GM23338 (cell line): ENCODE data around the gene BANP. TPM values are rescaled to one million over a fixed set of nuclear protein-coding genes. Genes with fewer than 3 reads are reported as not detected.

Source experiments
- ATAC-seq: fragments of 200-7000 bp; cut with Tn5 transposase; 3 replicates; pipeline ENCODE4 v1.9.1; 2020
- DNase-seq: peaks from one replicate; pipeline ENCODE4 v3.0.0-alpha.2; 2015; ENCODE audit warnings: low spot score
- H2AFZ ChIP-seq: fragments of 200-600 bp; sonication (generic); 2 replicates; pipeline ENCODE4 v1.8.0; 2016; ENCODE audit warnings: antibody characterized with exemption, mild to moderate bottlenecking, moderate library complexity
- H3F3A ChIP-seq: fragments of 200-600 bp; sonication (generic); replicated peaks from 2 replicates; pipeline ENCODE4 v1.8.0; 2017; ENCODE audit warnings: antibody characterized with exemption, mixed run types, low read depth
- H3K27ac ChIP-seq: fragments of 200-600 bp; sonication (generic); 2 replicates; pipeline ENCODE4 v1.6.1; 2016; ENCODE audit warnings: low read depth
- H3K27me3 ChIP-seq: fragments of 200-600 bp; sonication (generic); 2 replicates; pipeline ENCODE4 v1.8.0; 2016; ENCODE audit warnings: mild to moderate bottlenecking, mixed run types, moderate library complexity; ENCODE audit not compliant: insufficient read depth
- H3K36me3 ChIP-seq: fragments of 200-600 bp; sonication (generic); 2 replicates; pipeline ENCODE4 v1.8.0; 2016; ENCODE audit warnings: mild to moderate bottlenecking; ENCODE audit not compliant: insufficient read depth
- H3K4me1 ChIP-seq: fragments of 200-600 bp; sonication (generic); 2 replicates; pipeline ENCODE4 v1.8.0; 2016; ENCODE audit warnings: mild to moderate bottlenecking, moderate library complexity; ENCODE audit not compliant: insufficient read depth
- H3K4me2 ChIP-seq: fragments of 200-600 bp; sonication (generic); 2 replicates; pipeline ENCODE4 v1.7.1; 2017; ENCODE audit warnings: mixed run types
- H3K4me3 ChIP-seq: fragments of 200-600 bp; sonication (generic); 2 replicates; pipeline ENCODE4 v1.6.1; 2016; ENCODE audit warnings: mixed run types
- H3K79me2 ChIP-seq: fragments of 200-600 bp; sonication (generic); replicated peaks from 2 replicates; pipeline ENCODE4 v1.8.0; 2017; ENCODE audit warnings: mild to moderate bottlenecking; ENCODE audit not compliant: insufficient read depth
- H3K9me2 ChIP-seq: fragments of 200-600 bp; sonication (generic); 2 replicates; pipeline ENCODE4 v1.8.0; 2017; ENCODE audit not compliant: insufficient read depth
- H4K20me1 ChIP-seq: fragments of 200-600 bp; sonication (generic); replicated peaks from 2 replicates; pipeline ENCODE4 v1.8.0; 2017; ENCODE audit warnings: mild to moderate bottlenecking; ENCODE audit not compliant: insufficient read depth
- H3K27ac Mint-ChIP-seq: 2 replicates; pipeline ENCODE4 v1.8.0; 2020; ENCODE audit warnings: inconsistent platforms, mild to moderate bottlenecking, moderate library complexity, mixed read lengths
- H3K27me3 Mint-ChIP-seq: 3 replicates; pipeline ENCODE4 v1.8.0; 2022; ENCODE audit warnings: low read depth, mild to moderate bottlenecking, moderate library complexity, mixed read lengths, inconsistent platforms; ENCODE audit not compliant: insufficient read depth, poor library complexity
- H3K36me3 Mint-ChIP-seq: 3 replicates; pipeline ENCODE4 v1.8.0; 2021; ENCODE audit warnings: low read depth, mild to moderate bottlenecking, inconsistent platforms, moderate library complexity, mixed read lengths
- H3K4me1 Mint-ChIP-seq: 3 replicates; pipeline ENCODE4 v1.8.0; 2020; ENCODE audit warnings: mild to moderate bottlenecking, inconsistent platforms, mixed read lengths
- H3K4me3 Mint-ChIP-seq: 3 replicates; pipeline ENCODE4 v1.8.0; 2021; ENCODE audit warnings: moderate library complexity, mild to moderate bottlenecking, inconsistent platforms, mixed read lengths
- H3K9me3 Mint-ChIP-seq: 3 replicates; pipeline ENCODE4 v1.8.0; 2020; ENCODE audit warnings: moderate library complexity, mild to moderate bottlenecking, inconsistent platforms, mixed read lengths
- EZH2phosphoT487 ChIP-seq: fragments of 200-600 bp; sonication (generic); IDR thresholded peaks from one replicate; pipeline ENCODE4 v1.8.1; 2018; ENCODE audit warnings: antibody characterized with exemption; ENCODE audit not compliant: unreplicated experiment
- NANOG ChIP-seq: IDR thresholded peaks from 2 replicates; pipeline ENCODE4 v1.6.1; 2016; ENCODE audit warnings: antibody characterized with exemption, borderline replicate concordance
- STAT1 ChIP-seq: IDR thresholded peaks from one replicate; pipeline ENCODE4 v1.6.1; 2016; ENCODE audit warnings: antibody characterized with exemption; ENCODE audit not compliant: unreplicated experiment
- ZNF114 ChIP-seq: fragments of 250-450 bp; sonication (Bioruptor Pico); IDR thresholded peaks from 2 replicates; pipeline ENCODE4 v1.5.0; 2020; ENCODE audit warnings: mild to moderate bottlenecking, moderate library complexity
- polyA plus RNA-seq: library from polyadenylated mRNA; unstranded; fragments of >200 nt; fragmentation: Nextera tagmentation; extraction: Ambion mirVana; gene quantifications from 2 replicates; pipeline ENCODE4 v1.2.1, GENCODE V29; 2016
- total RNA-seq: library from RNA; depleted of rRNA; stranded (reverse); fragments of >200 nt; shearing (Covaris generic); gene quantifications from 2 replicates; pipeline ENCODE4 v1.2.3, GENCODE V29; 2014
- TF ChIP-seq, protein P1 (sequence below): IDR thresholded peaks from one replicate; pipeline ENCODE4 v1.6.1; 2018; ENCODE audit warnings: antibody characterized with exemption; ENCODE audit not compliant: unreplicated experiment
- TF ChIP-seq, protein P2 (sequence below), 2 experiments: fragments of 200-600 bp in 1 of 2; sonication (generic) in 1 of 2; conservative IDR thresholded peaks; 2 replicates each; pipeline versions ENCODE4 v1.5.1 to v1.6.1; 2016 to 2017; ENCODE audit warnings: antibody characterized with exemption in 2 of 2, low read depth in 2 of 2, mild to moderate bottlenecking in 2 of 2, moderate library complexity in 1 of 2
- TF ChIP-seq, protein P3 (sequence below): fragments of 250-450 bp; sonication (Bioruptor Pico); IDR thresholded peaks from 2 replicates; pipeline ENCODE4 v1.5.0; 2020; ENCODE audit warnings: mild to moderate bottlenecking, moderate library complexity
- TF ChIP-seq, protein P4 (sequence below): IDR thresholded peaks from 2 replicates; pipeline ENCODE4 v1.6.1; 2016; ENCODE audit warnings: antibody characterized with exemption

The BANP gene
- total and polyA plus RNA-seq, 2 experiments from 2014 or later = 22.3 to 48.0 TPM

DNA sequence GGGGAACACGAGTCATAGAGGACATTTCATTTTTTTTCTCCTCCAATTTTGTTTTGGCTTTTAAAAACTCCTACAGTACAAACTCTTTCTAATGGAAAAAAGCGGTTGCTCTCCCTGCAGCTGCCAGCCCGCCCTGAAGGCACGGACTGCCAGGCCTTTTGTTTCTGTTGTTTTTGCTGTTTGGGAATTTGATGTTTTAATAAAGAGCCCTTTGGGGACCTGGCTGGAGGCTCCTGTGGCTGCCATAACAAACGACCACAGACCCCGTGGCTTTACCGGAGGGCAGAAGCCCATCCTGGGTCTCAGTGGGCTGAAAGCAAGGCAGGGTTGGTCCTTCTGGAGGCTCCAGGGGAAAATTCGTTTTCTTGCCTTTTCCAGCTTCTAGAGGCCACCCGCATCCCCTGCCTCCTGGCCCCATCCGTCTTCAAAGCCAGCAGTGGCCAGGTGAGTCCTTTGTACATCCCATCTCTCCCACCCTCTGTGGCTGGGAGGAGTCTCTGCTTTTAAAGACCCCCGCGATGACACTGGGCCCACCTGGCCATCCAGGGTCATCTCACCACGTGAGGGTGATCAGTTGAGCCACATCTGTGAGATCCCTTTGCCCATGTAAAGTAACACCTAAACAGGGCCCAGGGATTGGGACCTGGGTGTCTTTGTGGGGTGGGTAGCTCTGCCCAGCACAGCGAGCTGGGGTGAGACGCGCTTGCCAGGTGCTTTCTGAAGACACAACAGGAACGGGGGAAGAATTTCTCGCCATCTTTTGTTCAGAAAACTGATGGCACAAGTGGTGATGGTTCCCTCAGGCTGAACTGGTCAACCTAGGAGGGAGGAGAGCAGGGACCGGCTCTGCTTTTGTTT lies 113.9 kb downstream of the BANP start:
- peaks cover 7% of the 10 kb centered on the region for H3K79me2 ChIP-seq
- Mint-ChIP-seq H3K4me1 (no peaks in the 10 kb centered on the region; the same call in 2 of the 3 replicates), H3K4me3 (no peak overlapping the region), H3K36me3 (peaks cover 14% of the 10 kb centered on the region), H3K9me3 (no peaks in the 10 kb centered on the region; the same call in 2 of the 3 replicates), H3K27me3 (peaks cover 8% of the 10 kb centered on the region), H3K27ac (no peak overlapping the region)
- no peaks in the 10 kb centered on the region for H3F3A ChIP-seq
- no peak overlapping the region for H2AFZ ChIP-seq
- DNase-seq = no peak
- H3K9me2 ChIP-seq = no peaks in the 10 kb centered on the region
- H4K20me1 ChIP-seq = no peaks in the 10 kb centered on the region; the same call in 1 of the 2 replicates
- no peak overlapping the region for H3K27ac ChIP-seq
- no peaks in the 10 kb centered on the region for H3K4me1 ChIP-seq
- TF ChIP-seq, protein P1, sequence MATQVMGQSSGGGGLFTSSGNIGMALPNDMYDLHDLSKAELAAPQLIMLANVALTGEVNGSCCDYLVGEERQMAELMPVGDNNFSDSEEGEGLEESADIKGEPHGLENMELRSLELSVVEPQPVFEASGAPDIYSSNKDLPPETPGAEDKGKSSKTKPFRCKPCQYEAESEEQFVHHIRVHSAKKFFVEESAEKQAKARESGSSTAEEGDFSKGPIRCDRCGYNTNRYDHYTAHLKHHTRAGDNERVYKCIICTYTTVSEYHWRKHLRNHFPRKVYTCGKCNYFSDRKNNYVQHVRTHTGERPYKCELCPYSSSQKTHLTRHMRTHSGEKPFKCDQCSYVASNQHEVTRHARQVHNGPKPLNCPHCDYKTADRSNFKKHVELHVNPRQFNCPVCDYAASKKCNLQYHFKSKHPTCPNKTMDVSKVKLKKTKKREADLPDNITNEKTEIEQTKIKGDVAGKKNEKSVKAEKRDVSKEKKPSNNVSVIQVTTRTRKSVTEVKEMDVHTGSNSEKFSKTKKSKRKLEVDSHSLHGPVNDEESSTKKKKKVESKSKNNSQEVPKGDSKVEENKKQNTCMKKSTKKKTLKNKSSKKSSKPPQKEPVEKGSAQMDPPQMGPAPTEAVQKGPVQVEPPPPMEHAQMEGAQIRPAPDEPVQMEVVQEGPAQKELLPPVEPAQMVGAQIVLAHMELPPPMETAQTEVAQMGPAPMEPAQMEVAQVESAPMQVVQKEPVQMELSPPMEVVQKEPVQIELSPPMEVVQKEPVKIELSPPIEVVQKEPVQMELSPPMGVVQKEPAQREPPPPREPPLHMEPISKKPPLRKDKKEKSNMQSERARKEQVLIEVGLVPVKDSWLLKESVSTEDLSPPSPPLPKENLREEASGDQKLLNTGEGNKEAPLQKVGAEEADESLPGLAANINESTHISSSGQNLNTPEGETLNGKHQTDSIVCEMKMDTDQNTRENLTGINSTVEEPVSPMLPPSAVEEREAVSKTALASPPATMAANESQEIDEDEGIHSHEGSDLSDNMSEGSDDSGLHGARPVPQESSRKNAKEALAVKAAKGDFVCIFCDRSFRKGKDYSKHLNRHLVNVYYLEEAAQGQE = no peak
- TF ChIP-seq, protein P2, sequence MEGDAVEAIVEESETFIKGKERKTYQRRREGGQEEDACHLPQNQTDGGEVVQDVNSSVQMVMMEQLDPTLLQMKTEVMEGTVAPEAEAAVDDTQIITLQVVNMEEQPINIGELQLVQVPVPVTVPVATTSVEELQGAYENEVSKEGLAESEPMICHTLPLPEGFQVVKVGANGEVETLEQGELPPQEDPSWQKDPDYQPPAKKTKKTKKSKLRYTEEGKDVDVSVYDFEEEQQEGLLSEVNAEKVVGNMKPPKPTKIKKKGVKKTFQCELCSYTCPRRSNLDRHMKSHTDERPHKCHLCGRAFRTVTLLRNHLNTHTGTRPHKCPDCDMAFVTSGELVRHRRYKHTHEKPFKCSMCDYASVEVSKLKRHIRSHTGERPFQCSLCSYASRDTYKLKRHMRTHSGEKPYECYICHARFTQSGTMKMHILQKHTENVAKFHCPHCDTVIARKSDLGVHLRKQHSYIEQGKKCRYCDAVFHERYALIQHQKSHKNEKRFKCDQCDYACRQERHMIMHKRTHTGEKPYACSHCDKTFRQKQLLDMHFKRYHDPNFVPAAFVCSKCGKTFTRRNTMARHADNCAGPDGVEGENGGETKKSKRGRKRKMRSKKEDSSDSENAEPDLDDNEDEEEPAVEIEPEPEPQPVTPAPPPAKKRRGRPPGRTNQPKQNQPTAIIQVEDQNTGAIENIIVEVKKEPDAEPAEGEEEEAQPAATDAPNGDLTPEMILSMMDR (conservative IDR thresholded peaks at IDR 0.05; ENCODE audit: low read depth in 2 of 2) = no peak
- TF ChIP-seq, protein P3, sequence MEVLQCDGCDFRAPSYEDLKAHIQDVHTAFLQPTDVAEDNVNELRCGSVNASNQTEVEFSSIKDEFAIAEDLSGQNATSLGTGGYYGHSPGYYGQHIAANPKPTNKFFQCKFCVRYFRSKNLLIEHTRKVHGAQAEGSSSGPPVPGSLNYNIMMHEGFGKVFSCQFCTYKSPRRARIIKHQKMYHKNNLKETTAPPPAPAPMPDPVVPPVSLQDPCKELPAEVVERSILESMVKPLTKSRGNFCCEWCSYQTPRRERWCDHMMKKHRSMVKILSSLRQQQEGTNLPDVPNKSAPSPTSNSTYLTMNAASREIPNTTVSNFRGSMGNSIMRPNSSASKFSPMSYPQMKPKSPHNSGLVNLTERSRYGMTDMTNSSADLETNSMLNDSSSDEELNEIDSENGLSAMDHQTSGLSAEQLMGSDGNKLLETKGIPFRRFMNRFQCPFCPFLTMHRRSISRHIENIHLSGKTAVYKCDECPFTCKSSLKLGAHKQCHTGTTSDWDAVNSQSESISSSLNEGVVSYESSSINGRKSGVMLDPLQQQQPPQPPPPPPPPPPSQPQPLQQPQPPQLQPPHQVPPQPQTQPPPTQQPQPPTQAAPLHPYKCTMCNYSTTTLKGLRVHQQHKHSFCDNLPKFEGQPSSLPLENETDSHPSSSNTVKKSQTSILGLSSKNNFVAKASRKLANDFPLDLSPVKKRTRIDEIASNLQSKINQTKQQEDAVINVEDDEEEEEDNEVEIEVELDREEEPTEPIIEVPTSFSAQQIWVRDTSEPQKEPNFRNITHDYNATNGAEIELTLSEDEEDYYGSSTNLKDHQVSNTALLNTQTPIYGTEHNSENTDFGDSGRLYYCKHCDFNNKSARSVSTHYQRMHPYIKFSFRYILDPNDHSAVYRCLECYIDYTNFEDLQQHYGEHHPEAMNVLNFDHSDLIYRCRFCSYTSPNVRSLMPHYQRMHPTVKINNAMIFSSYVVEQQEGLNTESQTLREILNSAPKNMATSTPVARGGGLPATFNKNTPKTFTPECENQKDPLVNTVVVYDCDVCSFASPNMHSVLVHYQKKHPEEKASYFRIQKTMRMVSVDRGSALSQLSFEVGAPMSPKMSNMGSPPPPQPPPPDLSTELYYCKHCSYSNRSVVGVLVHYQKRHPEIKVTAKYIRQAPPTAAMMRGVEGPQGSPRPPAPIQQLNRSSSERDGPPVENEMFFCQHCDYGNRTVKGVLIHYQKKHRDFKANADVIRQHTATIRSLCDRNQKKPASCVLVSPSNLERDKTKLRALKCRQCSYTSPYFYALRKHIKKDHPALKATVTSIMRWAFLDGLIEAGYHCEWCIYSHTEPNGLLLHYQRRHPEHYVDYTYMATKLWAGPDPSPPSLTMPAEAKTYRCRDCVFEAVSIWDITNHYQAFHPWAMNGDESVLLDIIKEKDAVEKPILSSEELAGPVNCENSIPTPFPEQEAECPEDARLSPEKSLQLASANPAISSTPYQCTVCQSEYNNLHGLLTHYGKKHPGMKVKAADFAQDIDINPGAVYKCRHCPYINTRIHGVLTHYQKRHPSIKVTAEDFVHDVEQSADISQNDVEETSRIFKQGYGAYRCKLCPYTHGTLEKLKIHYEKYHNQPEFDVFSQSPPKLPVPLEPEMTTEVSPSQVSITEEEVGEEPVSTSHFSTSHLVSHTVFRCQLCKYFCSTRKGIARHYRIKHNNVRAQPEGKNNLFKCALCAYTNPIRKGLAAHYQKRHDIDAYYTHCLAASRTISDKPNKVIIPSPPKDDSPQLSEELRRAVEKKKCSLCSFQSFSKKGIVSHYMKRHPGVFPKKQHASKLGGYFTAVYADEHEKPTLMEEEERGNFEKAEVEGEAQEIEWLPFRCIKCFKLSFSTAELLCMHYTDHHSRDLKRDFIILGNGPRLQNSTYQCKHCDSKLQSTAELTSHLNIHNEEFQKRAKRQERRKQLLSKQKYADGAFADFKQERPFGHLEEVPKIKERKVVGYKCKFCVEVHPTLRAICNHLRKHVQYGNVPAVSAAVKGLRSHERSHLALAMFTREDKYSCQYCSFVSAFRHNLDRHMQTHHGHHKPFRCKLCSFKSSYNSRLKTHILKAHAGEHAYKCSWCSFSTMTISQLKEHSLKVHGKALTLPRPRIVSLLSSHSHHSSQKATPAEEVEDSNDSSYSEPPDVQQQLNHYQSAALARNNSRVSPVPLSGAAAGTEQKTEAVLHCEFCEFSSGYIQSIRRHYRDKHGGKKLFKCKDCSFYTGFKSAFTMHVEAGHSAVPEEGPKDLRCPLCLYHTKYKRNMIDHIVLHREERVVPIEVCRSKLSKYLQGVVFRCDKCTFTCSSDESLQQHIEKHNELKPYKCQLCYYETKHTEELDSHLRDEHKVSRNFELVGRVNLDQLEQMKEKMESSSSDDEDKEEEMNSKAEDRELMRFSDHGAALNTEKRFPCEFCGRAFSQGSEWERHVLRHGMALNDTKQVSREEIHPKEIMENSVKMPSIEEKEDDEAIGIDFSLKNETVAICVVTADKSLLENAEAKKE (CRISPR knock-in tag) = no peak
- TF ChIP-seq ZNF114 (CRISPR knock-in tag) (no peak), EZH2phosphoT487 (no peak), NANOG (no peak), STAT1 (no peak)
- TF ChIP-seq, protein P4, sequence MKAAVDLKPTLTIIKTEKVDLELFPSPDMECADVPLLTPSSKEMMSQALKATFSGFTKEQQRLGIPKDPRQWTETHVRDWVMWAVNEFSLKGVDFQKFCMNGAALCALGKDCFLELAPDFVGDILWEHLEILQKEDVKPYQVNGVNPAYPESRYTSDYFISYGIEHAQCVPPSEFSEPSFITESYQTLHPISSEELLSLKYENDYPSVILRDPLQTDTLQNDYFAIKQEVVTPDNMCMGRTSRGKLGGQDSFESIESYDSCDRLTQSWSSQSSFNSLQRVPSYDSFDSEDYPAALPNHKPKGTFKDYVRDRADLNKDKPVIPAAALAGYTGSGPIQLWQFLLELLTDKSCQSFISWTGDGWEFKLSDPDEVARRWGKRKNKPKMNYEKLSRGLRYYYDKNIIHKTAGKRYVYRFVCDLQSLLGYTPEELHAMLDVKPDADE = no peak
- ATAC-seq = no peak
- H3K27me3 ChIP-seq = no peaks in the 10 kb centered on the region
- H3K36me3 ChIP-seq = no peaks in the 10 kb centered on the region
- H3K4me3 ChIP-seq = no peak overlapping the region
- no peak overlapping the region for H3K4me2 ChIP-seq
